ENCODE results near the gene UST.
"Not testable (repeated sequence)": the region's sequence is repeated elsewhere in the genome, so short reads cannot be mapped to it uniquely, and the experiment has no call there.

The UST gene

DNA sequence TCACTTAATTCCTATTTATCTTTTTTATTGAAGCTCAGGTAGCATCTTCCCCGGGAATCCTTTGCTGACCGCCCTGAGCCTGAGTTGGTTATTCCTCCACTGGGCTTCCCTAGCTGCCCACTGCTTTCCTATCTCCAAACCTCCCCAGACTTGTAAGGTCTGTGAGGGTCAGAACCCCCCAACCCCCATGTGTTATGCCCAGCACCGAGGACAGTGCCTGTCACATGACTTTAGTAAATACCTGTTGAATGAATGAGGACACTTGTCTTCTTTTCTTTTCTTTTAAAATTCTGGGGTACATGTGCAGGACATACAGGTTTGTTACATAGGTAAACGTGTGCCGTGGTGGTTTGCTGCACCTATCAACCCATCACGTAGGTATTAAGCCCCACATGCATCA, 105.9 kb downstream of the UST start:
- TF ChIP-seq, protein P1, sequence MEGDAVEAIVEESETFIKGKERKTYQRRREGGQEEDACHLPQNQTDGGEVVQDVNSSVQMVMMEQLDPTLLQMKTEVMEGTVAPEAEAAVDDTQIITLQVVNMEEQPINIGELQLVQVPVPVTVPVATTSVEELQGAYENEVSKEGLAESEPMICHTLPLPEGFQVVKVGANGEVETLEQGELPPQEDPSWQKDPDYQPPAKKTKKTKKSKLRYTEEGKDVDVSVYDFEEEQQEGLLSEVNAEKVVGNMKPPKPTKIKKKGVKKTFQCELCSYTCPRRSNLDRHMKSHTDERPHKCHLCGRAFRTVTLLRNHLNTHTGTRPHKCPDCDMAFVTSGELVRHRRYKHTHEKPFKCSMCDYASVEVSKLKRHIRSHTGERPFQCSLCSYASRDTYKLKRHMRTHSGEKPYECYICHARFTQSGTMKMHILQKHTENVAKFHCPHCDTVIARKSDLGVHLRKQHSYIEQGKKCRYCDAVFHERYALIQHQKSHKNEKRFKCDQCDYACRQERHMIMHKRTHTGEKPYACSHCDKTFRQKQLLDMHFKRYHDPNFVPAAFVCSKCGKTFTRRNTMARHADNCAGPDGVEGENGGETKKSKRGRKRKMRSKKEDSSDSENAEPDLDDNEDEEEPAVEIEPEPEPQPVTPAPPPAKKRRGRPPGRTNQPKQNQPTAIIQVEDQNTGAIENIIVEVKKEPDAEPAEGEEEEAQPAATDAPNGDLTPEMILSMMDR (IDR thresholded peaks at IDR 0.05; ENCODE audit: low read depth, low read length, poor library complexity, severe bottlenecking): no peak
- no peak for TF ChIP-seq EZH2phosphoT487 (IDR thresholded peaks at IDR 0.05; ENCODE audit: borderline replicate concordance, low read length)
- no peaks in the 10 kb centered on the region for H3K36me3 ChIP-seq (ENCODE audit: control insufficient read depth, low read length)
- no peak overlapping the region for H3K27ac ChIP-seq (ENCODE audit: low read depth, low read length)
- no peaks in the 10 kb centered on the region for H3K9me3 ChIP-seq (ENCODE audit: control insufficient read depth, insufficient read depth, low read length)
- H3K79me2 ChIP-seq (ENCODE audit: control insufficient read depth, low read length): no peaks in the 10 kb centered on the region
- H3K4me1 ChIP-seq (ENCODE audit: control insufficient read depth, low read length): no peaks in the 10 kb centered on the region; the same call in 1 of the 2 replicates
- H3K27me3 ChIP-seq (ENCODE audit: control insufficient read depth, low read length): no peaks in the 10 kb centered on the region
- no peak overlapping the region for H3K4me2 ChIP-seq (ENCODE audit: low read length)
- H3F3A ChIP-seq (ENCODE audit: control insufficient read depth, insufficient read depth): no peaks in the 10 kb centered on the region
- H4K20me1 ChIP-seq (ENCODE audit: control insufficient read depth, insufficient read depth, low read depth, low read length): no peaks in the 10 kb centered on the region
- no peak overlapping the region for H3K4me3 ChIP-seq (ENCODE audit: low read length)
- H3K9me2 ChIP-seq (replicated peaks; ENCODE audit: control insufficient read depth, low read length): no peaks in the 10 kb centered on the region

DNA sequence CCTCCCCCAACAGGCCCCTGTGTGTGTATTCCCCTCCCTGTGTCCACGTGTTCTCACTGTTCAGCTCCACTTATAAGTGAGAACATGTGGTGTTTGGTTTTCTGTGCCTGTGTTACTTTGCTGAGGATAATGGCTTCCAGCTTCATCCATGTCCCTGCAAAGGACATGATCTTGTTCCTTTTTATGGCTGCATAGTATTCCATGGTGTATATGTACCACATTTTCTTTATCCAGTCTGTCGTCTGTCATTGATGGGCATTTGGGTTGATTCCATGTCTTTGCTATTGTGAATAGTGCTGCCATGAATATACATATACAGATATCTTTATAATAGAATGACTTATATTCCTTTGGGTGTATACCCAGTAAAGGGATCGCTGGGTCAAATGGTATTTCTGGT, 106.3 kb downstream of the UST start:
- H3K79me2 ChIP-seq (ENCODE audit: control insufficient read depth, low read length); H4K20me1 ChIP-seq (ENCODE audit: control insufficient read depth, insufficient read depth, low read depth, low read length); H3K4me1 ChIP-seq (ENCODE audit: control insufficient read depth, low read length): not testable (repeated sequence)

DNA sequence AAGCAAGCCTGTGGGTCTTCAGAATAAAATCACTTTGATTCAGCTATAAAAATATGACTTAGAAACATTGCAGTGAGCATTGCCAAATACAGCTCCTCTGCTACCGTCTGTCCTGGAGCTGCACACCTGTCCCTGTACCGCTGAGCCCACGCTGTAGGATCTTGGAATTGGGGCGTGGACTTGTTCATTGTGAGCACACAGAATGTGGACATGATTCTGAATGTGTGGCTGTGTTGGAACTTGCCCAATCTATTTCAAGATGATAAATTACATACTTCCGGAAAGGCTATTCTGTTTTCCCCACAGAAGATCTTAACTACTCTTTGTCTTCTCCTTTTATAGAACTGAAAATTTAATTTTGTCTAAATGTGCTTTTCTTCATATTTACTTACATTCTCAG, 107.3 kb downstream of the UST start:
- no peak overlapping the region for H3K4me3 ChIP-seq (ENCODE audit: low read length)
- H3K4me1 ChIP-seq (ENCODE audit: control insufficient read depth, low read length): no peaks in the 10 kb centered on the region; the same call in 1 of the 2 replicates
- no peaks in the 10 kb centered on the region for H3F3A ChIP-seq (ENCODE audit: control insufficient read depth, insufficient read depth)
- no peaks in the 10 kb centered on the region for H4K20me1 ChIP-seq (ENCODE audit: control insufficient read depth, insufficient read depth, low read depth, low read length)
- H3K79me2 ChIP-seq (ENCODE audit: control insufficient read depth, low read length): no peaks in the 10 kb centered on the region
- no peak for TF ChIP-seq EZH2phosphoT487 (IDR thresholded peaks at IDR 0.05; ENCODE audit: borderline replicate concordance, low read length)
- TF ChIP-seq, protein P1 (IDR thresholded peaks at IDR 0.05; ENCODE audit: low read depth, low read length, poor library complexity, severe bottlenecking): no peak
- H3K4me2 ChIP-seq (ENCODE audit: low read length): no peak overlapping the region
- H3K27ac ChIP-seq (ENCODE audit: low read depth, low read length): no peak overlapping the region
- no peaks in the 10 kb centered on the region for H3K36me3 ChIP-seq (ENCODE audit: control insufficient read depth, low read length)
- H3K9me3 ChIP-seq (ENCODE audit: control insufficient read depth, insufficient read depth, low read length): no peaks in the 10 kb centered on the region
- no peaks in the 10 kb centered on the region for H3K27me3 ChIP-seq (ENCODE audit: control insufficient read depth, low read length)
- H3K9me2 ChIP-seq (replicated peaks; ENCODE audit: control insufficient read depth, low read length): no peaks in the 10 kb centered on the region

More for the DNA sequence above, 106.3 kb downstream of the UST start:
- not testable (repeated sequence) for H3K9me3 ChIP-seq (ENCODE audit: control insufficient read depth, insufficient read depth, low read length); H3K9me2 ChIP-seq (replicated peaks; ENCODE audit: control insufficient read depth, low read length); H3K27me3 ChIP-seq (ENCODE audit: control insufficient read depth, low read length); H3K4me3 ChIP-seq (ENCODE audit: low read length); H3F3A ChIP-seq (ENCODE audit: control insufficient read depth, insufficient read depth); H3K36me3 ChIP-seq (ENCODE audit: control insufficient read depth, low read length); H3K4me2 ChIP-seq (ENCODE audit: low read length); H3K27ac ChIP-seq (ENCODE audit: low read depth, low read length)

DNA sequence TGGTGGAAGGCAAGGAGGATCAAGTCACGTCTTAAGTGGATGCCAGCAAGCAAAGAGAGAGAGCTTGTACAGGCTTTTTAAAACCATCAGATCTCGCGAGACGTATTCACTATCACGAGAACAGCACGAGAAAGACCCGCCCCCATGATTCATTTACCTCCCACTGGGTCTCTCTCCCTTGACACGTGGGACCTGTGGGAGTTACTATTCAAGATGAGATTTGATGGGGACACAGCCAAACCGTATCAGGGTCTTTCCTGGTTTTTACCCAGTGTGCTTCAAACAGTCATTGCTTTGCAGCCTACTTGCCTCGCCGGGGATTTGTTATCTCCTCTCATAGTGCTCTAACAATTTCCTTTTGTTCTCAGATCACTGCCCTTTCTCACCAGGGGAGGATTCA, 108.2 kb downstream of the UST start:
- H3K27me3 ChIP-seq (ENCODE audit: control insufficient read depth, low read length): no peaks in the 10 kb centered on the region
- H3K9me2 ChIP-seq (replicated peaks; ENCODE audit: control insufficient read depth, low read length): no peaks in the 10 kb centered on the region
- no peak overlapping the region for H3K4me3 ChIP-seq (ENCODE audit: low read length)
- no peaks in the 10 kb centered on the region for H3K9me3 ChIP-seq (ENCODE audit: control insufficient read depth, insufficient read depth, low read length)
- no peak overlapping the region for H3K27ac ChIP-seq (ENCODE audit: low read depth, low read length)
- H3K4me2 ChIP-seq (ENCODE audit: low read length): no peak overlapping the region
- H3F3A ChIP-seq (ENCODE audit: control insufficient read depth, insufficient read depth): no peaks in the 10 kb centered on the region
- no peaks in the 10 kb centered on the region for H3K36me3 ChIP-seq (ENCODE audit: control insufficient read depth, low read length)
- no peaks in the 10 kb centered on the region for H3K79me2 ChIP-seq (ENCODE audit: control insufficient read depth, low read length)
- H4K20me1 ChIP-seq (ENCODE audit: control insufficient read depth, insufficient read depth, low read depth, low read length): no peaks in the 10 kb centered on the region
- TF ChIP-seq, protein P1 (IDR thresholded peaks at IDR 0.05; ENCODE audit: low read depth, low read length, poor library complexity, severe bottlenecking): no peak
- no peak for TF ChIP-seq EZH2phosphoT487 (IDR thresholded peaks at IDR 0.05; ENCODE audit: borderline replicate concordance, low read length)
- no peaks in the 10 kb centered on the region; the same call in 1 of the 2 replicates for H3K4me1 ChIP-seq (ENCODE audit: control insufficient read depth, low read length)
